Subcutaneous adipose tissue (tissue), 4 donors: ENCODE data around the gene SHC1. TPM values are rescaled to one million over a fixed set of nuclear protein-coding genes. Genes with fewer than 3 reads are reported as not detected.

ENCODE experiments used
- CTCF ChIP-seq: fragments of 450-650 bp; IDR thresholded peaks from one replicate; pipeline ENCODE4 v1.5.1; 2016; ENCODE audit warnings: low read depth, mild to moderate bottlenecking, control low read depth, antibody characterized with exemption, moderate library complexity
- total RNA-seq, 4 donors: library from RNA; depleted of rRNA; stranded (reverse); fragments of >200 nt; gene quantifications; one replicate each; pipeline ENCODE4 v1.1.0, GENCODE V29; 2016

SHC1 gene
- total RNA-seq, 4 donors from 2014 or later: 87.1 to 171 (median 102) TPM

DNA sequence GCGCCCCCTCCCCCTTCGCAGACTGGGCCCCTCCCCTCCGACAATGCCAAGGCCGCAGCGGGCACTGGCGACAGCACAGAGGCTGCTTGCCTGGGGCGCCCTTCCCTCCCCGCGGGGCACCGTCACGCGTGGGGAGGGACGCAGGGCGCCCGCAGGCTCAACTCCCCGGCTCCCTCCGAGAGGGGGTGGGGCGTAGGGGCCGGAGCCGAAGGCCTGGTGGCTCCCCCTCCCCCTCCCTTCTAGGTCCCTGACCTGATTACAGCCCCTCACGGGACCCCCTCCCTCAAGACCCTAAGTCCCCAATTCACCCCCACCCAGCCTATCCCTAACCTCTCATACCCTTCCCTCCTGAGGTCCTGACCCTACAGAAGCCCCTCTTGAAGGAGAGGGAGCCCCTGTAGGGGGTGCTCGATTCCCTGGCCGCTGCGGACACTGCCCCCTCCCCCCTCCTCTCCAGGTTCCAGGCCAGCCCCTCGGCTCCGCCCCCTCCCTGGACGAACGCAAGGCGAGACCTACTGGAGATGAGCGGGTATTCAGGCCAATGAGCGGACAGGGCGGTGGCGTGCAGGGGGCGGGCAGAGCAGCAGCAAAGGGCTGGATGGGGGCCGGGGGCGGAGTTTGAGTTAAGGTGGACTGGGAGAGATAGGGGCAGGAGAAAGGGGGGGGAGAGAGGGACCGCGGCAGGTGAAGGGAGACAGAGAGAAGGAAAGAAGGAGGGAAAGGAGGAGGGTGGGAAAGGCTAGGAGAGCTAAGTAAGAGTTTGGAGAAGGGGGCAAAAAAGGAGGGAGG is 31.3 kb upstream of the SHC1 start:
- no peak for TF ChIP-seq CTCF

DNA sequence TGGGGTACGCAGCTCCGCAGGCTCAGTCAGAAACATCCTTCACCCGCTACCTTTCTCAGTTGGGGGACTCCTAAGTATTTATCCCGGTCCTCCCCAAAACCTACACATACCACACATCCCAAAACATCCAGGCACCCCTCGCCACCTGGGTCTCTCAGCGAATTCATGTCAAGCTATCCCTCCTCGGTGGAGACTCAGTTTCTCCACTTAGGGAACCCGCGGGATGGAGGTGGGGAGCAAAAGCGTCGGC is 30.8 kb upstream of the SHC1 start:
- no peak for TF ChIP-seq CTCF

- TF ChIP-seq CTCF: no peak
Measured at GRCh38 chr1:155000726-155001424, 30.3 kb upstream of the SHC1 start.

DNA sequence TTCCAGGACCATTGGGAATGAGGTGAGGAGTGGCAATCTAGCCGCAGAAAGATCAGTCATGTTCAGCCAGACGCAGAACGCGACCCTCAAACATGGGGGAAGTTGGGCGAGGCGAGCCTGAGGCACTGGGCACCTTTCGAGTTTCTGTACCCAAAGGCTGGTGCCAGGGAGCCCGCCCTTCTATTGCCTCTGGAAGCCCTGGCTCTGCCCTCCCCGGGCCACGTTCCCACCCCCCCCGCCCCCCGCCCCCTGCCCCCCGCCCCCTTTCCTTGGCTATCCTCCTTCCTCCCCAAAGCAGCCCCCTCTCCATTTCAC is 29.8 kb upstream of the SHC1 start:
- TF ChIP-seq CTCF: no peak

GRCh38 chr1:154999571-155000410 is 29.2 kb upstream of the SHC1 start:
- no peak for TF ChIP-seq CTCF

- TF ChIP-seq CTCF: no peak
Measured at GRCh38 chr1:154998818-154999570, 28.4 kb upstream of the SHC1 start.
